Breast epithelium (tissue), 3 donors: ENCODE data around the gene ERGIC1.

Experiments
- CTCF ChIP-seq, 3 donors: fragments of 450-650 bp; IDR thresholded peaks; one replicate each; pipeline ENCODE4 v1.5.1; 2016 to 2017; ENCODE audit warnings: antibody characterized with exemption in 3 of 3, mild to moderate bottlenecking in 3 of 3, moderate library complexity in 3 of 3
- POLR2A ChIP-seq: fragments of 450-650 bp; IDR thresholded peaks from one replicate; pipeline ENCODE4 v1.6.1; 2016; ENCODE audit warnings: antibody characterized with exemption, mild to moderate bottlenecking, moderate library complexity

GRCh38 chr5:172850454-172850797 is 16.4 kb downstream of the ERGIC1 start:
- TF ChIP-seq CTCF (IDR thresholded peaks at IDR 0.05) = no peak
- no peak for TF ChIP-seq POLR2A
